Measurements from ENCODE around the gene PPP4R2.

GRCh38 chr3:73060302-73060723, 63.7 kb downstream of the PPP4R2 start:
- TF ChIP-seq CTCF (IDR thresholded peaks at IDR 0.05) (no peak), POLR2A (IDR thresholded peaks at IDR 0.05) (no peak)

Data from gastroesophageal sphincter (tissue), 3 donors.